Measurements from ENCODE around the gene ANAPC5. TPM values are rescaled to one million over a fixed set of nuclear protein-coding genes. Genes with fewer than 3 reads are reported as not detected.

Gene ANAPC5
- total RNA-seq, 2 donors from 2014 or later, result 70.6 to 86.2 TPM

GRCh38 chr12:121358073-121358472, 5.9 kb upstream of the ANAPC5 start:
- no peak for TF ChIP-seq CTCF (IDR thresholded peaks at IDR 0.05)
- Histone ChIP-seq H3K9ac (ENCODE audit: low read depth in 2 of 2, low read length in 2 of 2) (no peak overlapping the region), H3K4me1 (no peaks in the 10 kb centered on the region), H3K36me3 (no peaks in the 10 kb centered on the region), H3K27me3 (no peaks in the 10 kb centered on the region), H3K4me3 (no peak overlapping the region), H3K27ac (no peak overlapping the region), H3K9me3 (no peaks in the 10 kb centered on the region)
- DNase-seq, result no peak
- intact Hi-C loops (cut with DNase I), result no loop called here

- intact Hi-C loops (cut with DNase I), result no loop called here
- no peak for DNase-seq
- H3K36me3 ChIP-seq, result no peaks in the 10 kb centered on the region
- H3K9ac ChIP-seq (ENCODE audit: low read depth in 2 of 2, low read length in 2 of 2), result no peak overlapping the region
- no peak for TF ChIP-seq CTCF (IDR thresholded peaks at IDR 0.05)
- H3K27ac ChIP-seq, result no peak overlapping the region
- no peaks in the 10 kb centered on the region for H3K9me3 ChIP-seq
- H3K27me3 ChIP-seq, result no peaks in the 10 kb centered on the region
- no peak overlapping the region for H3K4me3 ChIP-seq
- H3K4me1 ChIP-seq, result no peaks in the 10 kb centered on the region
These were observed 5.1 kb upstream of the ANAPC5 start for GRCh38 chr12:121357331-121357730.

GRCh38 chr12:121356657-121357056, 4.4 kb upstream of the ANAPC5 start:
- no peak for TF ChIP-seq CTCF (IDR thresholded peaks at IDR 0.05)
- no peak overlapping the region for H3K9ac ChIP-seq (ENCODE audit: low read depth in 2 of 2, low read length in 2 of 2)
- no peak overlapping the region for H3K27ac ChIP-seq
- no peaks in the 10 kb centered on the region for H3K36me3 ChIP-seq
- H3K4me3 ChIP-seq, result no peak overlapping the region
- no peaks in the 10 kb centered on the region for H3K4me1 ChIP-seq
- DNase-seq, result no peak
- H3K27me3 ChIP-seq, result no peaks in the 10 kb centered on the region
- H3K9me3 ChIP-seq, result no peaks in the 10 kb centered on the region
- intact Hi-C loops (cut with DNase I), result no loop called here

- intact Hi-C loops (cut with DNase I), result no loop called here
- Histone ChIP-seq H3K9ac (ENCODE audit: low read depth in 2 of 2, low read length in 2 of 2) (no peak overlapping the region), H3K27ac (no peak overlapping the region), H3K9me3 (no peaks in the 10 kb centered on the region), H3K4me1 (no peaks in the 10 kb centered on the region), H3K36me3 (no peaks in the 10 kb centered on the region), H3K4me3 (no peak overlapping the region), H3K27me3 (no peaks in the 10 kb centered on the region)
- no peak for DNase-seq
- TF ChIP-seq CTCF (IDR thresholded peaks at IDR 0.05), result no peak
These were observed 3.6 kb upstream of the ANAPC5 start for GRCh38 chr12:121355818-121356217.

- intact Hi-C loops (cut with DNase I), result loop anchor here (5.0 kb wide), 1 partner anchor 50 kb away; the partner anchor contains the start of gene RNF34
- H3K4me3 ChIP-seq, result peak overlapping the region; percentile 95
- TF ChIP-seq CTCF (IDR thresholded peaks at IDR 0.05), result no peak
These were observed 439 bp upstream of the ANAPC5 start for GRCh38 chr12:121352682-121353018.

GRCh38 chr12:121346747-121347146, 5.5 kb downstream of the ANAPC5 start:
- Histone ChIP-seq H3K36me3 (peaks cover 15% of the 10 kb centered on the region), H3K27ac (no peak overlapping the region), H3K4me1 (no peaks in the 10 kb centered on the region), H3K9me3 (no peaks in the 10 kb centered on the region), H3K9ac (ENCODE audit: low read depth in 2 of 2, low read length in 2 of 2) (no peak overlapping the region), H3K27me3 (no peaks in the 10 kb centered on the region), H3K4me3 (no peak overlapping the region)
- no peak for DNase-seq
- TF ChIP-seq CTCF (IDR thresholded peaks at IDR 0.05), result no peak
- intact Hi-C loops (cut with DNase I), result no loop called here

More at GRCh38 chr12:121352682-121353018, 439 bp upstream of the ANAPC5 start:
- H3K9me3 ChIP-seq, result no peaks in the 10 kb centered on the region
- no peak for DNase-seq
- no peaks in the 10 kb centered on the region for H3K36me3 ChIP-seq
- peak overlapping the region; percentile 37 for H3K27ac ChIP-seq
- no peaks in the 10 kb centered on the region for H3K4me1 ChIP-seq
- no peaks in the 10 kb centered on the region for H3K27me3 ChIP-seq
- peak overlapping the region; percentile 19 to 62 for H3K9ac ChIP-seq (ENCODE audit: low read depth in 2 of 2, low read length in 2 of 2)
